HG03575 (cell line): ENCODE results near the gene KRT25.

ENCODE experiments used
- ATAC-seq: cut with Tn5 transposase; IDR thresholded peaks from one replicate; pipeline ENCODE4 v1.9.1; 2021; ENCODE audit not compliant: unreplicated experiment, insufficient number of reproducible peaks, low FRiP score; ENCODE audit errors: extremely low read depth

The KRT25 gene

GRCh38 chr17:40703652-40704051 lies 51.5 kb downstream of the KRT25 start, which contains the start of gene KRT24:
Gene KRT24 (minus strand): TSS chr17:40703752. CDS start chr17:40703693, 59 bp downstream.
- no peak for ATAC-seq

DNA sequence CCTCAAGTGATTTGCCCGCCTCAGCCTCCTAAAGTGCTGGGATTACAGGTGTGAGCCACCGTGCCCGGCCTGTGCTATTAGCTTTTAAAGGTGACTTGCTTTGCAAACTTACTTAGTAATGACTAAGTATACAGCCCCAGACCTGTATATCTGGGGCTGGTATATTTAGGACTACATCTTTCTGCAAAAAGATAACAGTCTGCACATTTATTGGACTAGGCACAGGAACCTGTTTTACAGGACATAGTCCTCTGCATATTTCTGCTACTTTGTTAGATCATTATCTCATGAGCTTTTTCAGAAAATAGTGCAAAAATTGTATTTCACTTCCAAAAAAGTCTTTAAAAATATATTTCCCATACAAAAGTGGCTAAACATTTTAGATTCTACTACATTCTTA lies 52.9 kb downstream of the KRT25 start:
- no peak for ATAC-seq

DNA sequence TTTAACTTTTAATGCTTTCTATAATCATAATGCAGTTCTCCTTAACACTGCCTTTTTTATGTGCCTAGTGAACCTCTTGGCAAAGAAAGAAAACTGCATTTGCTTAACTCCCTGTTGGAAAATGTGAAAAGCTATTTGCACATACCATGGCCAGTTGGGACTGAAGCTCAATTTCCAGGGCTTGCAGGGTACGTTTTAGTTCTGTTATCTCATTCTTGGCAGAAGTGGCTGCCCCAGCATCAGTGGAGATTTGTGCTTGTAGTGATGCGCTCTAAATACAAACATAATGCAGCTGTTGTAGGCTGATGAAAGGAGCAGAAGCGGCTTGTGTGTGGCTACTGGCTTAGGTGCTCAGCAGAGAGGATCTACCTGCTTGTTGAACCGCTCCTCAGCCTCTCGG lies 55.3 kb downstream of the KRT25 start:
- no peak for ATAC-seq

DNA sequence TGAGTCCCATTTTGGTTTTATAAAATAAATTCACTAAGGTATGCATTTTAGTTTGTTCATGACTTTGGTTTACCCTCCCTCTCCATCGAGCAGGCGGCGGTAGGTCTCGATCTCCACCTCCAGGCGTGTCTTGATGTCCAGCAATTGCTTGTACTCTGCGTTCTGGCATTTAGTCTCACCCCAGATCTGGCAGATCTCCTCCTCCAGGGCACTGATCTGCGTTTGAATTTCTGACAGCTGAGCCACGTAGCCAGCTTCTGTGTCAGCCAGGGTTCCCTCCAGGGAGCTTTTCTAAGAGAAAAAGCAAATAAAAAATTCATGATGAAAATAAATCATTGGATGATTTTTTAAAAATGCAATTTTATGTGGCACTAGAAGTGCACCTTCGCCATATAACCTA lies 55.8 kb downstream of the KRT25 start:
- ATAC-seq = no peak
